HG03280 (cell line): ENCODE results near the gene CTLA4.
A peak's percentile ranks its signal among the peaks of the same experiment; 100 is the strongest.
"Not testable (repeated sequence)": the region's sequence is repeated elsewhere in the genome, so short reads cannot be mapped to it uniquely, and the experiment has no call there.

Source experiments
- ATAC-seq: cut with Tn5 transposase; IDR thresholded peaks from one replicate; pipeline ENCODE4 v1.9.1; 2021; ENCODE audit warnings: mild to moderate bottlenecking, moderate library complexity; ENCODE audit not compliant: unreplicated experiment

CTLA4 gene

GRCh38 chr2:203855274-203855673 lies 12.3 kb upstream of the CTLA4 start:
- no peak for ATAC-seq

- no peak for ATAC-seq
Observed at GRCh38 chr2:203857656-203858055, 9.9 kb upstream of the CTLA4 start.

- ATAC-seq, result no peak
Observed at GRCh38 chr2:203858176-203858575, 9.4 kb upstream of the CTLA4 start.

GRCh38 chr2:203859030-203859789 lies 8.4 kb upstream of the CTLA4 start:
- ATAC-seq, result no peak

- ATAC-seq, result no peak
Observed at GRCh38 chr2:203861197-203861596, 6.4 kb upstream of the CTLA4 start.

- ATAC-seq, result no peak
Observed at GRCh38 chr2:203861607-203862006, 6.0 kb upstream of the CTLA4 start.

- ATAC-seq, result no peak
Observed at GRCh38 chr2:203869223-203870042, 1.9 kb downstream of the CTLA4 start.

- no peak for ATAC-seq
Observed at GRCh38 chr2:203870481-203870880, 2.9 kb downstream of the CTLA4 start.

GRCh38 chr2:203870941-203871340 lies 3.4 kb downstream of the CTLA4 start:
- ATAC-seq, result no peak

GRCh38 chr2:203871371-203871983 lies 3.9 kb downstream of the CTLA4 start:
- peak; percentile 93 for ATAC-seq

GRCh38 chr2:203873461-203873860 lies 5.9 kb downstream of the CTLA4 start:
- ATAC-seq, result no peak

GRCh38 chr2:203873921-203874631 lies 6.5 kb downstream of the CTLA4 start:
- ATAC-seq, result no peak

- no peak for ATAC-seq
Observed at GRCh38 chr2:203875471-203875870, 7.9 kb downstream of the CTLA4 start.

GRCh38 chr2:203876328-203876727 lies 8.8 kb downstream of the CTLA4 start:
- ATAC-seq, result no peak

- ATAC-seq, result no peak
Observed at GRCh38 chr2:203878063-203878462, 10.5 kb downstream of the CTLA4 start.

GRCh38 chr2:203880557-203881125 lies 13.1 kb downstream of the CTLA4 start:
- no peak for ATAC-seq

- not testable (repeated sequence) for ATAC-seq
Observed at GRCh38 chr2:203881185-203881584, 13.6 kb downstream of the CTLA4 start.

GRCh38 chr2:203882551-203882950 lies 15.0 kb downstream of the CTLA4 start:
- no peak for ATAC-seq

- no peak for ATAC-seq
Observed at GRCh38 chr2:203886661-203887151, 19.1 kb downstream of the CTLA4 start.

- ATAC-seq, result no peak
Observed at GRCh38 chr2:203887677-203888076, 20.1 kb downstream of the CTLA4 start.

- ATAC-seq, result no peak
Observed at GRCh38 chr2:203889542-203889941, 22.0 kb downstream of the CTLA4 start.
